PFSK-1 (cell line): ENCODE data around the gene PXT1. TPM values are rescaled to one million over a fixed set of nuclear protein-coding genes. Genes with fewer than 3 reads are reported as not detected.

Experiments used
- FOXP2 ChIP-seq: optimal IDR thresholded peaks from 2 replicates; pipeline ENCODE3; 2011; ENCODE audit warnings: borderline replicate concordance, control low read depth, inconsistent platforms; ENCODE audit not compliant: insufficient read depth; ENCODE audit errors: extremely low read length, extremely low read depth
- POLR2AphosphoS5 ChIP-seq: IDR thresholded peaks from 2 replicates; pipeline ENCODE4 v1.6.1; 2012; ENCODE audit warnings: low read depth, mild to moderate bottlenecking, control low read depth, low read length, moderate library complexity
- SIN3A ChIP-seq: IDR thresholded peaks from 2 replicates; pipeline ENCODE4 v1.6.1; 2012; ENCODE audit warnings: mild to moderate bottlenecking, low read length, moderate library complexity, borderline replicate concordance; ENCODE audit not compliant: insufficient read depth
- TAF1 ChIP-seq: IDR thresholded peaks from 2 replicates; pipeline ENCODE4 v1.6.1; 2012; ENCODE audit warnings: low read length, control low read depth, borderline replicate concordance; ENCODE audit not compliant: insufficient read depth
- polyA plus RNA-seq: library from polyadenylated mRNA; unstranded; fragments of >200 nt; gene quantifications from one replicate; pipeline ENCODE4 v1.2.1, GENCODE V29; 2012; ENCODE audit warnings: low read depth, missing spikeins; ENCODE audit not compliant: insufficient read length
- TF ChIP-seq, protein P1 (sequence below), 2 experiments: IDR thresholded peaks; 2 replicates each; pipeline versions ENCODE4 v1.6.1 to v1.8.0; 2011 to 2012; ENCODE audit warnings: low read depth in 2 of 2, low read length in 2 of 2, control low read depth in 1 of 2, inconsistent platforms in 1 of 2, mild to moderate bottlenecking in 1 of 2, moderate library complexity in 1 of 2; ENCODE audit not compliant: insufficient read depth in 1 of 2

PXT1 gene
- polyA plus RNA-seq: not detected

- TF ChIP-seq TAF1 (peak; percentile 81; the same call in 1 of the 2 replicates), FOXP2 (peak; percentile 79), SIN3A (no peak), POLR2AphosphoS5 (peak; percentile 67)
- TF ChIP-seq, protein P1, sequence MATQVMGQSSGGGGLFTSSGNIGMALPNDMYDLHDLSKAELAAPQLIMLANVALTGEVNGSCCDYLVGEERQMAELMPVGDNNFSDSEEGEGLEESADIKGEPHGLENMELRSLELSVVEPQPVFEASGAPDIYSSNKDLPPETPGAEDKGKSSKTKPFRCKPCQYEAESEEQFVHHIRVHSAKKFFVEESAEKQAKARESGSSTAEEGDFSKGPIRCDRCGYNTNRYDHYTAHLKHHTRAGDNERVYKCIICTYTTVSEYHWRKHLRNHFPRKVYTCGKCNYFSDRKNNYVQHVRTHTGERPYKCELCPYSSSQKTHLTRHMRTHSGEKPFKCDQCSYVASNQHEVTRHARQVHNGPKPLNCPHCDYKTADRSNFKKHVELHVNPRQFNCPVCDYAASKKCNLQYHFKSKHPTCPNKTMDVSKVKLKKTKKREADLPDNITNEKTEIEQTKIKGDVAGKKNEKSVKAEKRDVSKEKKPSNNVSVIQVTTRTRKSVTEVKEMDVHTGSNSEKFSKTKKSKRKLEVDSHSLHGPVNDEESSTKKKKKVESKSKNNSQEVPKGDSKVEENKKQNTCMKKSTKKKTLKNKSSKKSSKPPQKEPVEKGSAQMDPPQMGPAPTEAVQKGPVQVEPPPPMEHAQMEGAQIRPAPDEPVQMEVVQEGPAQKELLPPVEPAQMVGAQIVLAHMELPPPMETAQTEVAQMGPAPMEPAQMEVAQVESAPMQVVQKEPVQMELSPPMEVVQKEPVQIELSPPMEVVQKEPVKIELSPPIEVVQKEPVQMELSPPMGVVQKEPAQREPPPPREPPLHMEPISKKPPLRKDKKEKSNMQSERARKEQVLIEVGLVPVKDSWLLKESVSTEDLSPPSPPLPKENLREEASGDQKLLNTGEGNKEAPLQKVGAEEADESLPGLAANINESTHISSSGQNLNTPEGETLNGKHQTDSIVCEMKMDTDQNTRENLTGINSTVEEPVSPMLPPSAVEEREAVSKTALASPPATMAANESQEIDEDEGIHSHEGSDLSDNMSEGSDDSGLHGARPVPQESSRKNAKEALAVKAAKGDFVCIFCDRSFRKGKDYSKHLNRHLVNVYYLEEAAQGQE (IDR thresholded peaks at IDR 0.05; ENCODE audit: insufficient read depth in 1 of 2, low read depth in 2 of 2, low read length in 2 of 2): peak; percentile 42 to 51; a peak in 2 of 4 replicates
Measured at GRCh38 chr6:36442671-36443470, at the start of gene PXT1, which contains the start of gene KCTD20. TSS of gene PXT1 (minus strand) at chr6:36442854. CDS start at chr6:36426082, 16,772 bp downstream. TSS of gene KCTD20 (plus strand) at chr6:36443000. CDS start at chr6:36470098, 27,098 bp downstream.

GRCh38 chr6:36492092-36492491 lies 49.4 kb upstream of the PXT1 start:
- TF ChIP-seq, protein P1 (IDR thresholded peaks at IDR 0.05; ENCODE audit: insufficient read depth in 1 of 2, low read depth in 2 of 2, low read length in 2 of 2): no peak
- TF ChIP-seq SIN3A (no peak), TAF1 (no peak), FOXP2 (no peak), POLR2AphosphoS5 (no peak)

DNA sequence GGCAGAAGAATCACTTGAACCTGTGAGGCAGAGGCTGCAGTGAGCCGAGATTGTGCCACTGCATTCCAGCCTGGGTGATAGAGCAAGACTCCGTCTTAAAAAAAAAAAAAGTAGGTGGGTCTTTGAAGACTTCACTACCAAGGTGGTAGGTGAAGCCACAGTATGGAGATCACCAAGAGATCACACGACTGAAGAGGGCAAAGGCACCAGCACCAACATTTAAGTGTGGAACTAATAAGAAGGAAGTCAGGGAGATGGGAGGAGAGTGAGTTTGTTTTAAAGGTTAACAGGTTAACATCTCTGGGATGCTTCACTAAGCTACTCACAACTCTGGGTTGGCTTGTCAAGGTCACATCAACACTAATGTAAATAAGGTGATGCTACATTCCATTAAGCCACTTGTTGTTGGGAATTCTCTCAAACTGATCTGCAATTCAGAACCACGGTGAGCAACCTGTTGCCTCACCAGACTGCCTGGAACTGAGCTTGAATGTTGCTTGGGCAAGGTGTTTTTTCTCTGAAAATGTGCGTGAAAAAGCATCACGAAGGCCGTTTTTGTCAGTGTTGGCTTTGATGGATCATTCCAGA lies 48.8 kb upstream of the PXT1 start:
- no peak; the same call in 1 of the 2 replicates for TF ChIP-seq POLR2AphosphoS5
- TF ChIP-seq TAF1: no peak
- TF ChIP-seq SIN3A: no peak
- TF ChIP-seq, protein P1 (IDR thresholded peaks at IDR 0.05; ENCODE audit: insufficient read depth in 1 of 2, low read depth in 2 of 2, low read length in 2 of 2): peak; percentile 63 to 85; a peak in 3 of 4 replicates

DNA sequence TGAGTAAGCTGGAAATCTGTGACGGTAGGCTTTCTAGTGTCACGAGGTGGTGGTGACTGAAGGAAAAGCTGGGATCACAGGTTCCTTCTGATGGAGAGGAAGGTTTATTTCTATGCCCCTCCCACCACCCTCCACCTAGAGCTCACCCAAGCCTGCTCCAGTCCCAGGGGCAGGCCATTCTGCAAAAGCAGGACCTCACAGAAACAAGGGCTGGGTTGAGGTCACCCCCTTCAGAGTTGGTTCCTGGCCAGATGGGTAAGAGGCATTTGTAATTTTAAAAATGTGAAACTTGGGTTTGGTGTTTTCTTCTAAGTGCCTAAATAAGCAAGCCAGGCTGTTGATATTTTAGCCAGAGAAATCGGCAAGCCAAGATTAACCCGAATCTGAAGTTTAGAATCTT lies 46.8 kb upstream of the PXT1 start:
- TF ChIP-seq TAF1 (no peak), SIN3A (no peak), FOXP2 (no peak), POLR2AphosphoS5 (no peak)
- TF ChIP-seq, protein P1 (IDR thresholded peaks at IDR 0.05; ENCODE audit: insufficient read depth in 1 of 2, low read depth in 2 of 2, low read length in 2 of 2): no peak
